GM19395 (cell line): ENCODE measurements around the gene ACMSD.
"Not testable (repeated sequence)": the region's sequence is repeated elsewhere in the genome, so short reads cannot be mapped to it uniquely, and the experiment has no call there.

Experiments used
- ATAC-seq: cut with Tn5 transposase; IDR thresholded peaks from one replicate; pipeline ENCODE4 v1.9.1; 2021; ENCODE audit warnings: mild to moderate bottlenecking, moderate library complexity; ENCODE audit not compliant: unreplicated experiment

Gene ACMSD

DNA sequence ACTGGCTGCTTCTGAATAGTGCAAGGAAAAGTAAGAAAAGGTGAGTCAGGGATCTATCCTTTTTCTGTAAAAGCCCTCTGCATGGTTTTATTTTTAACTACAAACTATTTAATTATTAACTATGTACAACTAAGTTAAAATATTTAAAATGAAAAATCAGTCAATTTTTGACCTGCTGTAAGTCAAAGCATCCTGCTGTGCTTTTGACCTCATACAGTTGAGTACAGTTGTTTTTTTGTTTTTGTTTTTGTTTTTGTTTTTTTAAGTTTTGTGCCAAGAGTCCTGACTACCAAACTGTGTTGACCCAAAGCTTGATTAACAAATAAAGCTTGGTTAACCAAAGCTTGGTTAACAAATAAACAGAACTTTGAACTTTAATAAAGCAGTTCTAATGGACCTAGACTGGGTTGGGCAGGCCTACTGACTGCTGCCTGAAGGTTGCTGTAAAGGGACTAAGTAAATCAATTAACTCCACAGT lies at the start of gene ACMSD:
Gene ACMSD (plus strand): TSS at position 474 of the 478 bp plus-strand sequence. CDS start 67 bp downstream, outside the sequence.
- ATAC-seq: no peak

GRCh38 chr2:134790487-134790886 lies 47.9 kb upstream of the ACMSD start:
- no peak for ATAC-seq

DNA sequence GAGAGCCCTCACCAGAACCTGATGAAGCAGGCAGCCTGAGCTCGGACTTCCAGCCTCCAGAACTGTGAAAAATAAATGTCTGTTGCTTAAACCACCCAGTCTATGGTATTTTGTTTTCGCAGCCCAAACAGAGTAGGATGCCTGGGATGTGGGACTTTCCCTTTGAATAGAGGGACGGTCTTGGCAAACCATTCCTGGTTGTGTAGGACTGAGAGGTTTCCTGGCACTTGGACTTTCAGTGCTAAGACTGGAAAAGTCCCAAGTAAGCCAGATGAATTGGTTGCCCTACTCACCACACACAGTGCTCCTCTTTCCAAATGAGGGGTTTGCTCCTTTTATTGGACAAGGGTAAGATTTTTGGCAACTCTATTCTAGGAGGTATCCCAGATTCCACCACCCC lies 46.8 kb upstream of the ACMSD start:
- no peak for ATAC-seq

DNA sequence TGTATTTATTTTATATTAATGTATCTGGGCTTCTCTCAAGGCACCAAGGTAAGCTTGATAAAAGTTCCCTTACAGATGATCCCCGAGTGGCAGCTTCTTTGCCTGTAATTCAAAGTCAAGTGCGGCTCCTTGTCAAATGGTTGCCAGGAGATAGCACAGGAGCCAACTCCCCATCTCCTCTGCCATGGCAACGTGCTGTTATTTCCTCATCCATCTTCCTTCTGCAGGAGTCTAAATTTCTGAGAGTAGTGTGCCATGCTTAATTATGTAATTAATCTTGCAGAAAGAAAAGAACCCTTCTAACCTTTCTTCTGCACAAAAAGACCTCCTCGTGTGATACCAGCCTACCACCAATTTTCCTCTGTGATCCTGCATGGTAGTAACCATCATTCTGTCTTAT lies 46.2 kb upstream of the ACMSD start:
- ATAC-seq: no peak

- ATAC-seq: no peak
These were observed 42.7 kb upstream of the ACMSD start for GRCh38 chr2:134795765-134796164.

DNA sequence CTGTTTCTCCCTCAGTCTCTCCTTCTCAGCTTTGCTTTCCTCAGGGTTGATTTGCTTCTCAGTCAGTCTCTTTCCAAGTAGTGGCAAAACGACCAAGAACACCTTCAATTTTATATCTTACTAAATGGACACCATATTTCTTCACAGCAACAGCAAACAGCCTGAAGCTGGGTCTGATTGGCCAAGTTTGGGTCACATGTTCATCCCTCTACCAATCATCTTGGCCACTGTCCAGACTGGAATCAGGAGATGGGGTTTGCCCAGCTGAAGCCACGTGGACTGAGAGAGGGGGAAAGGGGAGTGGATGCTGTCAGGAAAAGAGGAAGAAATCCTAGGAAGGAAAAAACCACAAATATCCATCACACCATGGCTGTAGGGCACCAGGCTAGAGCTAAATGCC lies 42.0 kb upstream of the ACMSD start:
- no peak for ATAC-seq

DNA sequence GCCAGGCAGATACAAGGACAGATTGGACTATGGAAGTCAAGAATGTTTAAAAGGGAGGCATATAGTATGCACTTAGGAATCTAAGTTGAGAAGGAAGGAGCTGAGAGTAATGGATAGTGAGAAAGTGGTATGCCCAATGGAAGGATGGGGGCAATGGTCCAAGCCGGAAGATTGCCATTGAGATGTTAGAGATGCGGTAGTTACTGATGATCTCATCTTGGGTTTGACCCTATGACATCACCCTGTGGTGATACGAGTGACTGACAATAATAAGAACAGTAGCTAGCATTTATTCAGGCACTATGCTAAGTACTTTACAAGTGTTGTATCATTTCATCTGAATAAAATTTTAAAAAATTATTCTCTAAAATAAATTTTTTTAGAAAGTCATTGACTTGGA lies 38.5 kb upstream of the ACMSD start:
- ATAC-seq: no peak

GRCh38 chr2:134800341-134800740 lies 38.1 kb upstream of the ACMSD start:
- ATAC-seq: no peak

- ATAC-seq: not testable (repeated sequence)
These were observed 34.6 kb upstream of the ACMSD start for GRCh38 chr2:134803609-134804405.

GRCh38 chr2:134815741-134816140 lies 22.7 kb upstream of the ACMSD start:
- no peak for ATAC-seq

DNA sequence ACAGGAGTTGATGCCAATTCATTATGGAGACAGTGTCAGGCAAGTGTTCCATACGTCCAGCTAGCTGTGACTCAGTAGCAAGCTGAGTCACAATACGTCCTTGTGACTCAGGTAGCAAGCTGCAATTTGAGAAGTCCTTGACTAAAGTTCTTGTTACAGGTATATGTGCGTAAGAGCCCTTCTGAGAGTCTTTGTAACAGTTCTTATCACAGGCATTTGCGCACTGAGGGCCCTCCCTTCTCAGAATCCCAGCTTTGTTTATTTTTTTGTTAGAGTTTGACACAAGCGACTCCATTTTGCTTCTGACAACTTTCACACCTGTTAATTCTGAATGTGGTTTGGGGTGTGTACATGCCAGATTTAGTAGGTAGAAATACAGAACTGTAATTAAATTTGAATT lies 20.1 kb upstream of the ACMSD start:
- no peak for ATAC-seq

GRCh38 chr2:134819334-134819733 lies 19.1 kb upstream of the ACMSD start:
- no peak for ATAC-seq

GRCh38 chr2:134823431-134823830 lies 15.0 kb upstream of the ACMSD start:
- ATAC-seq: no peak

GRCh38 chr2:134823832-134824231 lies 14.6 kb upstream of the ACMSD start:
- ATAC-seq: no peak

DNA sequence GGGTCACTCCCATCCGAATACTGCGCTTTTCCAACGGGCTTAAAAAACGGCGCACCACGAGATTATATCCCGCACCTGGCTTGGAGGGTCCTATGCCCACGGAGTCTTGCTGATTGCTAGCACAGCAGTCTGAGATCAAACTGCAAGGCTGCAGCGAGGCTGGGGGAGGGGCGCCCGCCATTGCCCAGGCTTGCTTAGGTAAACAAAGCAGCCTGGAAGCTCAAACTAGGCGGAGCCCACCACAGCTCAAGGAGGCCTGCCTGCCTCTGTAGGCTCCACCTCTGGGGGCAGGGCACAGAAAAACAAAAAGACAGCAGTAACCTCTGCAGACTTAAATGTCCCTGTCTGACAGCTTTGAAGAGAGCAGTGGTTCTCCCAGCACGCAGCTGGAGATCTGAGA lies 12.7 kb upstream of the ACMSD start:
- ATAC-seq: not testable (repeated sequence)

- ATAC-seq: no peak
These were observed 2.9 kb upstream of the ACMSD start for GRCh38 chr2:134835471-134835870.

DNA sequence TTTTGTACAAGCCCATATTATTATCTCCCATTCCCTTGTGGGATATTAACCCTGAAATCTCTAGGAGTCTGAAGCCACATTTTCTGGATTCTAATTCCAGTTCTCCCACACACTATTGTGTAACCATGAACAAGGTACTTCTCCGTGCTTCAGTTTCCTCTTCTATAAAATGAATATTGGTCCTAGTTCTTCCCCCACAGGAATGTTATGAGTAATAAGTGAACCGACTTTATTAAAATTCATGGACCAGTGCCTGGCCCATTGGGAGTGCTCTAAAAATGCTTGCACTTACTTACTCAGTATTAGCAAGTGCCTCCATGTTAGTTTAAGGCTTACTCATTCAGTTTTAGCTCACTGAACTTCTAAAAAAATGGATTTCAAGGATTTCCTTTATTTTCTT lies 1.4 kb upstream of the ACMSD start:
- ATAC-seq: no peak

GRCh38 chr2:134839649-134840048 lies 1.2 kb downstream of the ACMSD start:
- no peak for ATAC-seq

DNA sequence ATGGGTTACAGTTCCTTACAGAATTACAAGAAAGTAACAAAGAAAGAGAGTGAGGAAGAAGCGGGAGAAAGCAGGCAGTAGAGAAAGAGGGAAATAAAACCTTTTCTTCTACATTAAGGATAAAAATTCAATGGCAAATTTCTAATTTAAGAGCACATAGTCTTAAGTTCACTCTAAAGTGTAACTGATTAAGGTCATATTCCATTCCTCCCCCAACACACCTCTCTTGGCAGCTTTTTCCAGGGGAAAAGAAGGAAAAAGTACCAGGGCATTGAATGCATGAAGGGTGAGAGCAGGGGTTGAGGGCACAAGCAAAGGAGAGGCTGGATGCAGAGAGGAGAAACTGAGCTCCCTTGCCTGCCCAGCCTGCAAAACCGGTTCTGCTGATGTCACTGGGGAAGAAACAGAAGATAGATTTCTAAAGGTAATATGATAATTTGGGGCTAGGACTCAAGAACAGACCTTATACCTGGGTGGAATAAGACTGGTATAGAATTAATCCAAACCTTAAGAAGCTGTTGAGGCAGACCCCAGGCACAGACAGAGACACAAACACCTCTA lies 4.6 kb downstream of the ACMSD start:
- no peak for ATAC-seq

GRCh38 chr2:134843968-134844367 lies 5.6 kb downstream of the ACMSD start:
- ATAC-seq: no peak

GRCh38 chr2:134845028-134845427 lies 6.6 kb downstream of the ACMSD start:
- ATAC-seq: no peak

DNA sequence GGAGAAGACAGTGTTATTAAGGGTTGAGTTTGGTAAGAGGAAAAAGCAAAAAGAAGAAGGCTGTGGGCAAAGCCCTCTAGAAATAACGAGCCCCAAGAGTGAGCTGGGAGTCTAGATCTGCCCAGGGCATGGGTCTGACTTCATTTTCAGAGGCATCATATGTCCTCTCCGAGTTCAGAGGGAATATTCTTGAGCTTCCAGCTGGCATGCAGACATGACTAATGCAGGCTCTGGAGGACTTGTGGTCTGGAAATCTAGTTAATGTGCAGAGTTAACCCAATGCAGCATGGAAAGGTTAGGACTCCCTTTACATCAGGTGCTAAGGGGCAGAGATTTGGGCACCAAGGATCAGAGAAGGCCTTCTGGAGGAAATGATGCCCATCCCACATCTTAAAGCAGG lies 7.3 kb downstream of the ACMSD start:
- ATAC-seq: no peak

DNA sequence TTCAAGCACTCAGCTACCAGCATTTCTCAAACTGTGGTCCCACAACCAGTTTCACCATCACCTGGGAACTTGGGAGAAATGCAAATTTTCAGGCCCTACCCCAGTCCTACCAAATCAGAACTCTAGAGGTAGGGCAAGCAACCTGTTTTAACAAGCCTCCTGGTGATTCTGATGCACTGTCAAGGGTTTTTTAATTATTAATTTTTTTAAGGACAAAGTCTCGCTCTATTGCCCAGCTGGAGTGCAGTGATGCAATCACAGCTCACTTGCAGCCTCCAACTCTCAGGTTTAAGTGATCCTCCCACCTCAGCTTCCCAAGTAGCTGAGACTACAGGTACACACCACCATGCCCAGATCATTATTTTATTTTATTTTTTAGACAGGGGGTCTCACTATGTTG lies 7.8 kb downstream of the ACMSD start:
- no peak for ATAC-seq
